ENCODE results near the gene SSC4D.
A peak's percentile ranks its signal among the peaks of the same experiment; 100 is the strongest.
"Not testable (repeated sequence)": the region's sequence is repeated elsewhere in the genome, so short reads cannot be mapped to it uniquely, and the experiment has no call there.

SSC4D gene

DNA sequence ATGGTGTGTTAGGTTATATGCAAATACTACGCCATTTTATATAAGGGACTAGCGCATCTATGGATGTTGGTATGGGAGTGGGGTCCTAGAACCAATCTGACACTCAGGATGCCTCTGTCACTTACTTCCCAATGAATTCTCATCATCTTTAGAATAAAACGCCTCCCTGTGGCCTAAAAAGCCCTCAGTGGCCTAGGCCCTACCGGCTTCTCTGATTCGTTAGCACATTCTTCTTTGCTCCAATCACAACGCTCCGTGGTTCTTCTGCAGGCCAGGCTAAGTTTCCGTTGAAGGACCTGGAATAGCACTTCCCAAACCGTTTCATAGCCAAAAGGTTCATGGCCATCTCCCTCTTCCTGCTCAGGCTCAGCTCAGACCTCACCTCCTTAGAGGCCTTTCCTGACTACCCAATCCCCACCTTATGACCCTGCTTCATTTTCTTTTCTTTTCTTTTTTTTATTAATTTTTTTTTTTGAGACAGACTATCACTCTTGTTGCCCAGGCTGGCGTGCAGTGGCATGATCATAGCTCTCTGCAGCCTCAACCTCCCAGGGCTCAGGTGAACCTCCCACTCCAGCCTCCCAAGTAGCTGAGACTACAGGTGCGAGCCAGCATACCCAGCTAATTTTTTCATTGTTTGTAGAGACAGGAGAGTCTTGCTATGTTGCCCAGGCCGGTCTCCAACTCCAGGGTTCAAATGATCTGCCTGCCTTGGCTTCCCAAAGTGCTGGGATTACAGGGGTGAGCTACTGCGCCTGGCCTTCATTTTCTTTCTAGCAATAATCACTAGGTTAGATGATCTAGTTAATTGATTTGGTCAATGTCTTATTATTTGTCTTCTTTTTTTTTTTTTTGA, 26.2 kb downstream of the SSC4D start:
- no peak for DNase-seq (ENCODE audit: low spot score)

- no peak for DNase-seq (ENCODE audit: low spot score)
Observed at GRCh38 chr7:76381814-76382213, 27.7 kb downstream of the SSC4D start.

DNA sequence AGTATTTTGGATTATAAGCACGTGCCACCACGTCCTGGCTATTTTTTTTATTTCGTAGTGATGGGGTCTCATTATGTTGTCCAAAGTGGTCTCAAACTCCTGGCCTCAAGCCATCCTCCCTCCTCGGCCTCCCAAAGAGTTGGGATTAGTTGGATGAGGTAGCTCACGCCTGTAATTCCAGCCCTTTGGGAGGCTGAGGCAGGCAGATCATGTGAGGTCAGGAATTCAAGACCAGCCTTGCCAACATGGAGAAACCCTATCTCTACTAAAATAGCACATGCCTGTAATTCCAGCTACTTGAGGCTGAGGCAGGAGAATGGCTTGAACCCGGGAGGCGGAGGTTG, 28.9 kb downstream of the SSC4D start:
- no peak for DNase-seq (ENCODE audit: low spot score)

DNA sequence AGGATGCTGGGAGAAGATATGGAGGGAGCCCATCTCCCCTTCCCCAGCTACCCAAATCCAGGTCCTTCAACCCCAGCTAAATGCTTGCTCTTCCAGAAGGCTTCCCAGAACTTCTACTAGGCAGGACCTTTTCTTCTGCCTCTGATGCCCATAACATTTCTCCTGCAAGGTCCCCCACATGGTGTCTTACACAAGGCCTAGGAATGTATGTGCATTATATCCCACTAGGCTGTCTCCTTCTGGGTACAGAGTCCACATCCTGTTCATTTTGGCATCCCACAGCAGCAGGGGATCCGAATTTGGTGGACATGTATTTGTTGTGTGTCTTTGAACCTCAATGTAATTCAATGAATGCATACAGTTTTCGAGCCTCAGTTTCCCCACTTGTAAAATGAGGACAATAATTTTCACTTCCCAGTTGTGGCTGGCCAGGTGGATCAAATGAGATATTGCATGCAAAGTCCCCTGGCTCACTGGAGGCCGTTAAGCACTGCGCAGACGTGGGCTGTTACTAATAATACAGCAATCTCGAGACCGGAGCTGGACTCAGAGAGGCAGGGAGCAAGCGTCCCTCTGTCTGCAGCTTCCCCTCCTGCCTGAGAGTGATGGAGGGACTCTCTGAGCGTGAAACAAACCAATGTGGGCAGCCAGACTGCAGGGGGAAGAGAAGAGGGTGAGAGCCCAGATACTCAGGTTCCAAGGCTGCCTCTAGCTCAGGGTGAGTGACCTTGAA, 32.1 kb downstream of the SSC4D start:
- no peak for DNase-seq (ENCODE audit: low spot score)

- DNase-seq (ENCODE audit: low spot score), result no peak
Observed at GRCh38 chr7:76375251-76375650, 34.2 kb downstream of the SSC4D start.

GRCh38 chr7:76372984-76373833, 36.3 kb downstream of the SSC4D start:
- peak; percentile 64 for DNase-seq (ENCODE audit: low spot score)

- DNase-seq (ENCODE audit: low spot score), result no peak
Observed at GRCh38 chr7:76371396-76371795, 38.1 kb downstream of the SSC4D start.

GRCh38 chr7:76369018-76369417, 40.5 kb downstream of the SSC4D start:
- DNase-seq (ENCODE audit: low spot score), result no peak

DNA sequence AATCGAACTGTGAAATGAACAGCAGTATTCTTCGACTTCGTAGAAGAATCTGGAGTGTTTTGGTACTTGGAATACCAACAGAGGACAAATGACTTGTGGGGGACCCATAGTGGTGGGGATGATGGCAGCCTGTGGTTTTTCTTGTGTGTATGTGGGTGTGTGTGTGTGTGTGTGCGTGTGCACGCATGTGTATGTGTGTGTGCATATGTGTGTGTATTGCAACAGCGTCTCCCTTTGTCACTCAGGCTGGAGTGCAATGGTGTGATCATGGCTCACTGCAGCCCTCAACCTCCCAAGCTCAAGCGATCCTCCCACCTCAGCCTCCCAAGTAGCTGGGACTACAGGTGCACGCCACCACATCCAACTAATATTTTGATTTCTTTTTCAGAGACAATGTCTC, 41.3 kb downstream of the SSC4D start:
- no peak for DNase-seq (ENCODE audit: low spot score)

GRCh38 chr7:76364198-76364584, 45.3 kb downstream of the SSC4D start:
- no peak for DNase-seq (ENCODE audit: low spot score)

- not testable (repeated sequence) for DNase-seq (ENCODE audit: low spot score)
Observed at GRCh38 chr7:76363754-76364153, 45.7 kb downstream of the SSC4D start.

- DNase-seq (ENCODE audit: low spot score), result no peak
Observed at GRCh38 chr7:76359978-76360638, 49.4 kb downstream of the SSC4D start.

DNA sequence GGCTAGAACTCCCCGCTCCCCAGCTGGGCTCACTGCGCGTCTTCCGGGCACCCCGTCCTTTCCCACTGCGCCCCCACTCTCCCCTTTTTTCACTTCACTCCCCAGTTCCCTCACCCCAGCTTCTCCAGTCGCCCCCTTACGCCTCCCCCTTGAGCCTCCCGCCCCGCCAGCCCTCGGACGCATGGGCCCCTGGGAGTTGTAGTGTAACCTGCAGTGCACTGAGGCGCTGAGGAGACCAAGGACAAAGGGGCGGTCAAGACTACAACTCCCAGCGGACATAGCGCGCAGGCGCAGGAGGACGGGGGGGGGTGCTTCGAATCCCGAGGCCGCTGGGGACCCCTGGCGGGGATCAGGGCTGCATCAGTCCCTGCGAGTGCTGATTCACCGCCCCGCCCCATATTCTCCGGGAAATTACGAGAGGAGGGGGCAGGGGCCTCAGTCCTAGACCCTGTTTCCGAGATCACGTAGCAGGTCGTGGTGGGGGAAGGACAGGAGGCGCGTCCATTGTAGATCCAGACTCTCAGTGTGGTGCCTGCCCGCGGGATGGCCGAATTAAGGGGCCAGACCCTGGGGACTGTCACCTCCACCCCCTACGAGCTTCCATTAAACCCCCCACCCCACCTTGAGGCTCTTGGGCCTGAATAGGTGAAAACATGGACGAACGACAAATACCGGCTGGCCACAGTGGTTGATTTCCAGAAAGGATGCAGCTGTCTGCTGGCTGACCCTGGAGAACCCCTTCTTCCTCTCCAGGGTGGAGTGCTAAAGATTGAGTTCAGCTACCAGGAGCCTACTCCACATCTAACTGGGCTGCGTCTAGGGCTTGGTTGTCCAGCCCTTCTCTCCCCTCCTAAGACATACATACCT, 50.2 kb downstream of the SSC4D start:
- DNase-seq (ENCODE audit: low spot score), result peak; percentile 97

DNA sequence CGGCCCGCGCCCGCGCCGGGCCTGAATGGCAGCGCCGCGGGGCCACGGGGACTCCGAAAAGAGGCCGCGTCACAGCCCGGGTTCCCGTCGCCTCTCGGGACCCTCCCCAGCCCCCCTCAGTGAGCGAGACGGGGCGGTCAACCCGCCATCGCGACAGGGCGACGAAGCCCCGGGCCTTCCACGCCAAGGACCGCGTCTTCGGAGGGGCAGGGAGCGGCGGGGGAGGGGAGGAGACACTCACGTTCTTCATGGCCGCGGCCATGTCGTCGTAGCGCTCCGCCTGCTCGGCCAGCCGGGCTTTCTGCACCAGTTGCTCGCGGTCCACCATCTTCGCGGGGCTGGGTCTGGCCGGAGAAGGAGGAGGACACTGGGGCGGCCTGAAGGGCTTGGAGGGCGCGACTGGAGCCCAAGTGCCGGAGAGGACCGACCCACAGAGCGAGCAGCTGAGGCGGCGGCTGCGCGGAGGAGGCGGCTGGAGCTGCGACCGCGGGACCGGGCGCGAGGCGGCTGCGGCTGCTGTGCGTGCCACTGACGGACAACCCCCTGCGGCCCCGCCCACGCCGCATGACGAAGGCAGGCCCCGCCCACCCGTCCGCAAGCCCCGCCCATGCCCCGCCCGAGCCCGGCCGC, 50.9 kb downstream of the SSC4D start, which contains the start of gene YWHAG:
Gene YWHAG, minus strand, starts transcription at position 511 of the 630 bp plus-strand sequence. Its CDS starts 183 bp downstream, at position 328.
- DNase-seq (ENCODE audit: low spot score), result peak; percentile 93

GRCh38 chr7:76358011-76358480, 51.5 kb downstream of the SSC4D start:
- peak; percentile 28 for DNase-seq (ENCODE audit: low spot score)

DNA sequence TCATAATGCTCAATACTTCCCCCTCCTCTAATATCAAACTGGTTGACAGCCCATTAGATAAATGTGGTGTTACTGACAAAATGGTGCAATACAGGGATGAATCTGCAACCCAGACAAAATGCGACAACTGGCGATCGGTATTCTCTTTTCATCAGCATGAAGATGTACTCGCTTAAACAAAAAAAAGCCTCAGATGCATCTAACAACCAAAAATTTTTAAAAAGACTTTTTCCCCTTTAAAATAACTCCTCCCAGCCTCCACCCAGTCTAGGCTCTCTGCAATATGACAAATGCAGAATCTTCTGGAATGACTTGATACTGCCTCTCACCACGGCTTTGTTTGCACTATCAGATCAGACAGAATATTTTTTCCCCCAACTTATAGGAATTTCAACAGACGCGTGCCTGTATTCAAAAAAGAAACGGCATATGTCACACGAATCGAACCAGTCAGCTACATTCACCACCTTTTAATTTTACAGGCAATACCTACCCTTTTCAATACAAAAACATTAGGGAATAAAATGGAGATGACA, 52.0 kb downstream of the SSC4D start:
- no peak for DNase-seq (ENCODE audit: low spot score)

- no peak for DNase-seq (ENCODE audit: low spot score)
Observed at GRCh38 chr7:76356823-76357222, 52.7 kb downstream of the SSC4D start.

- DNase-seq (ENCODE audit: low spot score), result no peak
Observed at GRCh38 chr7:76356115-76356514, 53.4 kb downstream of the SSC4D start.

DNA sequence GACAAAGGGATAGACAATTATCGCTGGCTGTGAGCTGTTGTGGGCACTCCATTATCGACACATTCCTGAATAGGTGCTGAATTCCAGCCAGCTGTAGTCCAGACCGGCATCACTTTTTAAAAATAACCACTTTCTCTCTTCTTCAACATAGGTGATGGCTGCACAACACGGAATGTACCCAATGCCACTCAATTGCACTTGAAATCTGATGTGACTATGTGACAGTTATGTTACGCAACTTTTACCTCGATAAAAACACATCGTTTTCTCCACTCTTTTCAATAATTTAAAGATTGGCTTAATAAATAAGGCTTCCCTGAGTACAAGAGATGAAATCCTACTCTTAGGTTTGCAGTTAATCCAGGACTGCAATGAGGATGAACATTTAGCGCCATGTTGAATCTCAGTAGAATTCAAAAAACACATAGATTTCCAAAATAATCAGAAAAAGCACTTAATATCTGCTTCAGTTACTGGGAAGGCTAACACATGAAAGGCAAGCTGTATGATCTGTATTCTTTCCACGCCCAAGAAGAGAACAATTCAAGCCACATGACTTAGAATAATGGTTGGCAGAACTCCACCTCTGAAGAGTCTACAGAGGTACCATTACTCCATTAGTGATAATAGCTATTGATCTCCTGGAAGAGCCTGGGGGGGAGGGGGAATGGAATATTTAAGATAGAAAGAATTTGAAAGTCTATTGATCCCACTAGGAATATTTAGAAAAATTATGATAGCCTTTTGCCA, 54.3 kb downstream of the SSC4D start:
- DNase-seq (ENCODE audit: low spot score), result no peak

All from AG08396 (cell line).